HFF-Myc (cell line): ENCODE data around the gene TIMMDC1.
"Not testable (repeated sequence)": the region's sequence is repeated elsewhere in the genome, so short reads cannot be mapped to it uniquely, and the experiment has no call there.

Experiments
- DNase-seq: peaks from one replicate; pipeline ENCODE4 v3.0.0-alpha.2; 2011; ENCODE audit warnings: low read depth; ENCODE audit errors: extremely low read depth
- H3K4me3 ChIP-seq: replicated peaks from 2 replicates; pipeline ENCODE4 v1.5.1; 2011; ENCODE audit warnings: low read depth, mild to moderate bottlenecking, control low read depth, low read length
- CTCF ChIP-seq: IDR thresholded peaks from 2 replicates; pipeline ENCODE4 v1.5.1; 2012; ENCODE audit warnings: mild to moderate bottlenecking, low read depth, low read length, control low read depth; ENCODE audit errors: missing control alignments

Gene TIMMDC1

GRCh38 chr3:119559441-119559963 is 61.2 kb downstream of the TIMMDC1 start, which contains the start of gene CD80:
Gene CD80, minus strand, starts transcription at chr3:119559614. Its CDS starts 1,886 bp downstream, at chr3:119557728.
- TF ChIP-seq CTCF = peak; percentile 13
- H3K4me3 ChIP-seq = no peak within 1 kb of the TSS
- DNase-seq = peak; percentile 5

GRCh38 chr3:119560160-119560559 is 61.8 kb downstream of the TIMMDC1 start:
- H3K4me3 ChIP-seq = no peak overlapping the region
- no peak for DNase-seq
- TF ChIP-seq CTCF = no peak

- no peak for TF ChIP-seq CTCF
- no peak for DNase-seq
- no peak overlapping the region for H3K4me3 ChIP-seq
These were observed 64.1 kb downstream of the TIMMDC1 start for GRCh38 chr3:119562307-119562961.

- not testable (repeated sequence) for DNase-seq, H3K4me3 ChIP-seq
These were observed 65.0 kb downstream of the TIMMDC1 start for GRCh38 chr3:119563334-119563733.

GRCh38 chr3:119569156-119569555 is 70.8 kb downstream of the TIMMDC1 start:
- TF ChIP-seq CTCF = no peak
- DNase-seq = no peak
- H3K4me3 ChIP-seq = no peak overlapping the region

GRCh38 chr3:119570229-119570628 is 71.9 kb downstream of the TIMMDC1 start:
- no peak for TF ChIP-seq CTCF
- DNase-seq = no peak

GRCh38 chr3:119571230-119571629 is 72.9 kb downstream of the TIMMDC1 start:
- no peak for TF ChIP-seq CTCF

More at GRCh38 chr3:119570229-119570628, 71.9 kb downstream of the TIMMDC1 start:
- no peak overlapping the region for H3K4me3 ChIP-seq

More at GRCh38 chr3:119571230-119571629, 72.9 kb downstream of the TIMMDC1 start:
- H3K4me3 ChIP-seq = no peak overlapping the region
- no peak for DNase-seq
